Chondrocyte (in vitro differentiated cells): ENCODE measurements around the gene KRTAP5-2. TPM values are rescaled to one million over a fixed set of nuclear protein-coding genes. Genes with fewer than 3 reads are reported as not detected.
"Not testable (repeated sequence)": the region's sequence is repeated elsewhere in the genome, so short reads cannot be mapped to it uniquely, and the experiment has no call there.

Source experiments
- DNase-seq: peaks from one replicate; pipeline ENCODE4 v3.0.0; 2021; ENCODE audit warnings: mixed read lengths, low spot score
- H3K27ac Mint-ChIP-seq: one replicate; pipeline ENCODE4 v1.8.0; 2021; ENCODE audit warnings: mild to moderate bottlenecking, moderate library complexity, mixed read lengths; ENCODE audit not compliant: unreplicated experiment
- H3K27me3 Mint-ChIP-seq: 2 replicates; pipeline ENCODE4 v1.8.0; 2021; ENCODE audit warnings: low read depth, mixed read lengths
- H3K36me3 Mint-ChIP-seq: 2 replicates; pipeline ENCODE4 v1.8.0; 2021; ENCODE audit warnings: low read depth, mixed read lengths
- H3K4me1 Mint-ChIP-seq: 2 replicates; pipeline ENCODE4 v1.8.0; 2021; ENCODE audit warnings: low read depth, mild to moderate bottlenecking, mixed read lengths
- H3K4me3 Mint-ChIP-seq: one replicate; pipeline ENCODE4 v1.8.0; 2021; ENCODE audit warnings: mild to moderate bottlenecking, moderate library complexity, mixed read lengths; ENCODE audit not compliant: unreplicated experiment
- H3K9me3 Mint-ChIP-seq: 2 replicates; pipeline ENCODE4 v1.8.0; 2021; ENCODE audit warnings: low read depth, mixed read lengths
- total RNA-seq: library from RNA; stranded (reverse); gene quantifications from 3 replicates; pipeline ENCODE4 v1.2.1, GENCODE V29; 2021
- TF ChIP-seq, protein P1 (sequence below): fragments of 200-600 bp; sonication (generic); IDR thresholded peaks from 2 replicates; pipeline ENCODE4 v1.5.0; 2021; ENCODE audit warnings: antibody characterized with exemption, mild to moderate bottlenecking, moderate library complexity

The KRTAP5-2 gene
- total RNA-seq, 1 donor from 2014 or later: not detected

- H3K27me3 Mint-ChIP-seq: peaks cover 65% of the 10 kb centered on the region
- H3K4me1 Mint-ChIP-seq: no peaks in the 10 kb centered on the region
- peak; percentile 1 for DNase-seq
- no peak overlapping the region for H3K4me3 Mint-ChIP-seq
- H3K36me3 Mint-ChIP-seq: peaks cover 7% of the 10 kb centered on the region
- TF ChIP-seq, protein P1, sequence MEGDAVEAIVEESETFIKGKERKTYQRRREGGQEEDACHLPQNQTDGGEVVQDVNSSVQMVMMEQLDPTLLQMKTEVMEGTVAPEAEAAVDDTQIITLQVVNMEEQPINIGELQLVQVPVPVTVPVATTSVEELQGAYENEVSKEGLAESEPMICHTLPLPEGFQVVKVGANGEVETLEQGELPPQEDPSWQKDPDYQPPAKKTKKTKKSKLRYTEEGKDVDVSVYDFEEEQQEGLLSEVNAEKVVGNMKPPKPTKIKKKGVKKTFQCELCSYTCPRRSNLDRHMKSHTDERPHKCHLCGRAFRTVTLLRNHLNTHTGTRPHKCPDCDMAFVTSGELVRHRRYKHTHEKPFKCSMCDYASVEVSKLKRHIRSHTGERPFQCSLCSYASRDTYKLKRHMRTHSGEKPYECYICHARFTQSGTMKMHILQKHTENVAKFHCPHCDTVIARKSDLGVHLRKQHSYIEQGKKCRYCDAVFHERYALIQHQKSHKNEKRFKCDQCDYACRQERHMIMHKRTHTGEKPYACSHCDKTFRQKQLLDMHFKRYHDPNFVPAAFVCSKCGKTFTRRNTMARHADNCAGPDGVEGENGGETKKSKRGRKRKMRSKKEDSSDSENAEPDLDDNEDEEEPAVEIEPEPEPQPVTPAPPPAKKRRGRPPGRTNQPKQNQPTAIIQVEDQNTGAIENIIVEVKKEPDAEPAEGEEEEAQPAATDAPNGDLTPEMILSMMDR: no peak
- H3K27ac Mint-ChIP-seq: no peak overlapping the region
- no peaks in the 10 kb centered on the region for H3K9me3 Mint-ChIP-seq
Measured at GRCh38 chr11:1600626-1601025, 2.5 kb upstream of the KRTAP5-2 start.

GRCh38 chr11:1598816-1599215 lies 722 bp upstream of the KRTAP5-2 start:
- TF ChIP-seq, protein P1: no peak
- H3K4me1 Mint-ChIP-seq: no peaks in the 10 kb centered on the region
- peaks cover 77% of the 10 kb centered on the region for H3K27me3 Mint-ChIP-seq
- H3K36me3 Mint-ChIP-seq: peaks cover 7% of the 10 kb centered on the region
- H3K27ac Mint-ChIP-seq: no peak overlapping the region
- H3K9me3 Mint-ChIP-seq: no peaks in the 10 kb centered on the region
- no peak overlapping the region for H3K4me3 Mint-ChIP-seq
- peak; percentile 38 for DNase-seq

- DNase-seq: peak; percentile 2
- peaks cover 79% of the 10 kb centered on the region for H3K27me3 Mint-ChIP-seq
- H3K4me1 Mint-ChIP-seq, H3K36me3 Mint-ChIP-seq, H3K9me3 Mint-ChIP-seq, H3K4me3 Mint-ChIP-seq, H3K27ac Mint-ChIP-seq: not testable (repeated sequence)
Measured at GRCh38 chr11:1598406-1598805, 312 bp upstream of the KRTAP5-2 start.

- peak; percentile 54 for DNase-seq
- Mint-ChIP-seq H3K9me3 (no peaks in the 10 kb centered on the region), H3K4me1 (no peaks in the 10 kb centered on the region), H3K4me3 (no peak overlapping the region), H3K27ac (no peak overlapping the region), H3K36me3 (peaks cover 7% of the 10 kb centered on the region), H3K27me3 (peaks cover 81% of the 10 kb centered on the region)
- TF ChIP-seq, protein P1: no peak
Measured at GRCh38 chr11:1597331-1597993, 632 bp downstream of the KRTAP5-2 start.

- not testable (repeated sequence) for H3K4me1 Mint-ChIP-seq, H3K36me3 Mint-ChIP-seq, H3K9me3 Mint-ChIP-seq, H3K4me3 Mint-ChIP-seq, H3K27ac Mint-ChIP-seq
- peaks cover 77% of the 10 kb centered on the region for H3K27me3 Mint-ChIP-seq
- peak; percentile 53 for DNase-seq
Measured at GRCh38 chr11:1596576-1597121, 1.4 kb downstream of the KRTAP5-2 start.

GRCh38 chr11:1595994-1596575 lies 2.0 kb downstream of the KRTAP5-2 start:
- H3K36me3 Mint-ChIP-seq, H3K4me3 Mint-ChIP-seq, H3K4me1 Mint-ChIP-seq, H3K27ac Mint-ChIP-seq, H3K9me3 Mint-ChIP-seq: not testable (repeated sequence)
- peak; percentile 11 for DNase-seq
- peaks cover 75% of the 10 kb centered on the region for H3K27me3 Mint-ChIP-seq
- TF ChIP-seq, protein P1: peak; percentile 59
